Ramos (cell line): ENCODE measurements around the gene ITGB1.
"Not testable (repeated sequence)": the region's sequence is repeated elsewhere in the genome, so short reads cannot be mapped to it uniquely, and the experiment has no call there.

Experiments
- in situ Hi-C: fragments of 300-500 bp; cut with MboI; formaldehyde crosslinking; loops from one replicate; pipeline ENCODE4 v1.14.3; 2022; ENCODE audit warnings: low sequenced_read_pairs; ENCODE audit not compliant: unreplicated experiment

ITGB1 gene

GRCh38 chr10:32958085-32959005 is at the start of gene ITGB1:
ITGB1 (minus strand) TSS chr10:32958230; CDS start chr10:32935558, 22,672 bp downstream.
- in situ Hi-C loops, result no loop called here

DNA sequence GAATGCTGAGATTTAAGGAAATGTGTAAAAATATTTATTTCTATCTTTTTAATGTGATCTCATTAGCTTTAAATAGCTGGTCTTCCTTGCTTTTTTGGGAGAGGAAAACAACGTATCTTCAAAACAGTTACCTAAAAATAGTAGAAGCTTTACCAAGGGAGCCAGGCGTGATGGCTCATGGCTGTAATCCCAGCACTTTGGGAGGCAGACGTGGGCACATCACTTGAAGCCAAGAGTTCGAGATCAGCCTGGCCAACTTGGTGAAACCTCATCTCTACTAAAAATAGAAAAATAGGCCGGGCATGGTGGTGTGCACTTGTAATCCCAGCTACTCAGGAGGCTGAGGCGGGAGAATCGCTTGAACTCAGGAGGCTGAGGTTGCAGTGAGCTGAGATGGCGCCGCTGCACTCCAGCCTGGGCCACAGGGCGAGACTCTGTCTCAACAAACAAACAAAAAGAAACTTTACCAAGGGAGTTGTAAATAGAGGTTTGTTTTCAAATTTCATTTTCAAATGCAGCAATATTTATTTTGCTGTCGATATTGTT is 48.4 kb upstream of the ITGB1 start:
- in situ Hi-C loops, result loop anchor here (5.0 kb wide), 1 partner anchor 214 kb away; no protein-coding TSS in a partner anchor

DNA sequence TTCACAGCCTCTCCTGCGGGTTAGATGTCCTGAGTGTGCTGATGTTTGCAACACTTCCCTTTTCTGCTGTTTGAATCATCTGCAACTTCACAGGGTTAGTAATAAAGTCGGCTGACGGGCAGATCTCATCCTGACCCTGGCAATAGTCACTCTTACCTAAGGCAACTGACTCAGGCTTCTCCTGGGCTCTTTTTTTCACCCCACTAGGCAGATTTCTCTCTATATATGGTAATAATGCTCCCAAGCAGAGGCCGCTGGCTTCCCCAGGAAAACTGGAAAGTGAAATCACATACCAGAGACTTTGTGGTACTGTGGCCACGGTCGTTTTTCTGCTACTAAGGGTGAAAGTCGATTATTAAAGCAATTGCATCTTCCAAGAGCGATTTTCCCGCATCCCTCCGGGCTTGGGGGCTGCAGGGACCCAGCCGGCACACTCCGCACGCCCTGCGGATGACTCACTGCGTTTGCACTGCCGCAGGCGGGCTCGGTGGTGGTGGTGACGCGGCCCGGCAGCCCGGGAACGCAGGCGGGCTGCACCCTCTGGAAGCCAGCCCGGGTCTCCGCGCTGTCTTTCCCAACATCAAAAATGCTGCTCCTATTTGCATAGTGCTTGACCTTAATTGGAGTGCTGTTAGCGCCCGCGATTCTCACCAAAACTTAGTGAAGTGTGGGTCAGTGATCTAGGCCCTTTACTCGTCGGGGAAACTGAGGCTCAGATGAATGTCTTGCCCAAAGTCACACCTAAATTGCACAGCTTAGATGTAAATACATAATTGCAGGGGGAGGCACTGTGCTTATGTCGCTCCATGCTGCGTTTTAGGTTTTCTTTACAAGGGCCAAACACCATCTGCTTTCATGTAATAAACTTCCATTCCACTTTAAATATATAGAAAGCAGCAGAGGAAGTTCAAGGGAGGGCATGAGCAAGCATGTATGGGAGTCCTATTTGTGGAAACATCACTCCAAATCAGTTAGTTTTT is 47.6 kb upstream of the ITGB1 start:
- in situ Hi-C loops, result loop anchor here (5.0 kb wide), 1 partner anchor 213 kb away; no protein-coding TSS in a partner anchor

DNA sequence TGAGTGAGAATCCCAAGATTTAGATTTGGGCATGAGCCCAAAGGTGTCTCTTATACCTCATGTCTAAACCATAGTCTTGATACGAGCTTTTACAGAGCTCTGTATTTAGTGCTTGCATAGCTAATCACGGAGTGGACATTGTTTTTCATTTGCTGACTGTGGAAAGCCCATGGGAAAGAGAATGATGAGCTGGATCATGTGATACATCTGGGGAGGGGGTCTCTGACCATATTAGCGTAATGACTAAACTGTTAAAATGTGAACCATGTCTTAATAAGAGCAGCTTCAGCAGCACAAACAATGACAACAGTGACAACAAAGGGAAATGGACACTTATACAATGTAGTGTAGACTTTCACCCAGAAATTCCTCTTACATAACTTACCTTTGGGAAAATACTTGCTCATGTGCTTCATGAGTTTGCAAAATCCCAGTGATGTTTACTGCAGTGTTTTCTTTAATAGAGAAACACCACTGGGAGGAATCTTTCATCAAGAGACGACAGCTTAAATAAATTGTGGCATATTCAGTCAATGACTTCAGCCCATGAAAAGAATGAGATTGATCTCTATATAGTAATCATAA is 44.0 kb upstream of the ITGB1 start:
- in situ Hi-C loops, result no loop called here

DNA sequence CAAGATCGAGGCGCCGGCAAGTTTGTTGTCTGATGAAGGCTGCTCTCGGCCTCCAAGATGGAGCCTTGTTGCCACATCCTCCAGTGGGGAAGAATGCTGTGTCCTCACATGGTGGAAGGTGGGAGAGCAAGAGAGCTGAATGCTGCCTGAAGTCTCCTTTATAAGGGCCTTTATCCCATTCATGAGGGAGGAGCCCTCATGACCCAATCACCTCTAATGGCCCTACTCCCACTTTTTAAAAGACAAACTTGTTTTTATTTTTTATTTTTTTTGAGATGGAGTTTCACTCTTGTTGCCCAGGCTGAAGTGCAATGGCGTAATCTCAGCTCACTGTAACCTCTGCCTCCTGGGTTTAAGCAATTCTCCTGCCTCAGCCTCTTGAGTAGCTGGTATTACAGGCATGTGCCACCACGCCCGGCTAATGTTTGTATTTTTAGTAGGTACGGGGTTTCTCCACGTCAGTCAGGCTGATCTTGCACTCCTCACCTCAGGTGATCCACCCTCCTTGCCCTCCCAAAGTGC is 40.1 kb upstream of the ITGB1 start:
- in situ Hi-C loops, result not testable (repeated sequence)

GRCh38 chr10:32995751-32996150 is 37.7 kb upstream of the ITGB1 start:
- in situ Hi-C loops, result no loop called here

- in situ Hi-C loops, result no loop called here
These were observed 37.1 kb upstream of the ITGB1 start for GRCh38 chr10:32995066-32995622.

- in situ Hi-C loops, result not testable (repeated sequence)
These were observed 36.6 kb upstream of the ITGB1 start for GRCh38 chr10:32994632-32995031.

DNA sequence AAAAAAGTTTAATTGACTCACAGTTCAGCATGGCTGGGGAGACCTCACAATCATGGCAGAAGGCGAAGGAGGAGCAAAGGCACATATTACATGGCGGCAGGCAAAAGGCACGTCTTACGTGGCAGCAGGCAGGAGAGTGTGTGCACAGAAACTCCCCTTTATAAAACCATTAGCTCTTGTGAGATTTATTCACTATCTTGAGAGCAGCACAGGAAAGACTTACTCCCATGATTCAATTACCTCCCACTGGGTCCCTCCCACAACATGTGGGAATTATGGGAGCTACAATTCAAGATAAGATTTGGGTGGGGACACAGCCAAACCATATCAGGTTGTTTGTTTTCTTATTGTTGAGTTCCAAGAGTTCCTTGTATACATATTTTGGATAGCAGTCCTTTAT is 34.3 kb upstream of the ITGB1 start:
- in situ Hi-C loops, result not testable (repeated sequence)

DNA sequence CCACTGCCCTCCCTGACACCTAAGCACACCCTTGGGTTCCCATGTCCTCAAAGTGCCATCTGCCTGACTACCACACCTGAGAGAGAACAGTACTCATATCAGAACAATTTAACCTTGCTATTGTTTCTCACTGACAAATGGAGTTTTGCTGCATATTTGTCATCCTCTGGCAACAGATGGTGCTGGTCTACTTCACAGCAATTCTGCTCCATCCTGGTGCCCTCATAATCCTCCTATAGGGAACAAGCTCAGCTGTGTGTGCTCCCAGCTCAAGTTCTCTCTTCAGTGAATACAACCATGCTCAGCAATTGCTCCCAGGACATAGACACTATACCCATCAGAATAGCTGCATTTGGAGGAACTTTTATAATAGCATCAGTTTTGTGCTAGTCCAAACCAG is 32.8 kb upstream of the ITGB1 start:
- in situ Hi-C loops, result no loop called here

DNA sequence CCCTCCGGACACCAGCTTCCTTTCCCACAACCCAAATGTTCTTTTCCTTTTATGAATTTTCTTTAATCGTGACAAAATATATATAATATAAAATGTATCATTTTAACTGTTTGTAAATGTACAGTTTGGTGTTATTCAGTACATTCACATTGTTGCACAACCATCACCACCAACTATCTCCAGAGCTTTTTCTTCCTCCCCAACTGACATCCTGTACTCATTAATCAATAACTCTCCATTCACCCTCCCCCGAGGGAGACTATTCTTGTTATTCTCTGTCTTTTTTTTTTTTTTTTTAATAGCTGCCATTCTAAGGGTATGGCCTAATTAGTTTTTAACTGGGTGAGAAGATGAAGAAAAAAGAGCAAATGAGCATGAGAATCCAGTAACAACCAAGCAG is 30.6 kb upstream of the ITGB1 start:
- in situ Hi-C loops, result no loop called here

- in situ Hi-C loops, result no loop called here
These were observed 29.1 kb upstream of the ITGB1 start for GRCh38 chr10:32987172-32987571.

DNA sequence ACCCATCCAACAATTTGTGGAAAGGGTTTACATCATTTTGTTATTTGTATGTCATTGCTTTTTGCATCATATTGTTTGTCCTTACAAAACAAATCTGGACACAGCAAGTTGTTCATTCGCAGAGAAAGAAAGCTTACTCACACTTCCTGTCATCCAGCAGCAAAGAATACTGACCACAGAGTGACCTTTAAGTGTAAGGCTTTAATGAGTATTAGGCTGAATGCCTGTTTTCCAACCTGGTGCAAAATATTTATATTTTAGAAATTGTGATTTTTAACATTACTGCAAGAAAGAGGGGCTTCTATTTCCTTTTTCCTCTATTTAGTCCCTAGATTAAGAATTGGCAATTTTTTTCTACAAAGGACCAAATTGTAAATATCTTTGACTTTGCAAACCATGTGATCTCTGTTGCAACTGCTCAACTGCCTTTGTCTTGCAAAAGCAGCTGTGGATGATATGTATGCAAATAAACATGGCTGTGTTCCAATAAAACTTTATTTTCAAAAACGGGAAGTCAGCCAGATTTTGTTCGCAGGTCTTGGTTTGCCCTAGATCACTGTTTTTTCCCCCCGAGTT is 27.8 kb upstream of the ITGB1 start:
- in situ Hi-C loops, result no loop called here

DNA sequence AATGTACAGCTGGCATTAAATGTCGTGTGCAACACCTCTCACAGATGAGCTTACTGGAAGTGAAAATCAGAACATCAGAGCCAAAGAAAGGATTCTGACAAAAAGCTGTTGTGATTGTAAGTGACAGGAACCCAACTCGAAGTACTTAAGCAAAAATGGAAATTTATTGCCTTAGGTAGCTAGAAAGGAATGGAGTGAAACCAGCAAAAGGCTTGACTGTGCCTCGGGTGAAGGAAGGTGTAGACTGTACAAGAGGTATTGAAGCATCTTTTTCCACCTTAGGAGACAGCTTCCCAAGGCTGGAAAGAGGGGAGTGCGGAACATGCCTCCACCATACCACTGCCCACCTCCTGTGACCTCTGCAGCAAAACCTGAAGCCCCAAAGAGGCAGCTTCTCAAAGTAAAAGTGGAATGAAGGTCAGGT is 27.3 kb upstream of the ITGB1 start:
- in situ Hi-C loops, result no loop called here

DNA sequence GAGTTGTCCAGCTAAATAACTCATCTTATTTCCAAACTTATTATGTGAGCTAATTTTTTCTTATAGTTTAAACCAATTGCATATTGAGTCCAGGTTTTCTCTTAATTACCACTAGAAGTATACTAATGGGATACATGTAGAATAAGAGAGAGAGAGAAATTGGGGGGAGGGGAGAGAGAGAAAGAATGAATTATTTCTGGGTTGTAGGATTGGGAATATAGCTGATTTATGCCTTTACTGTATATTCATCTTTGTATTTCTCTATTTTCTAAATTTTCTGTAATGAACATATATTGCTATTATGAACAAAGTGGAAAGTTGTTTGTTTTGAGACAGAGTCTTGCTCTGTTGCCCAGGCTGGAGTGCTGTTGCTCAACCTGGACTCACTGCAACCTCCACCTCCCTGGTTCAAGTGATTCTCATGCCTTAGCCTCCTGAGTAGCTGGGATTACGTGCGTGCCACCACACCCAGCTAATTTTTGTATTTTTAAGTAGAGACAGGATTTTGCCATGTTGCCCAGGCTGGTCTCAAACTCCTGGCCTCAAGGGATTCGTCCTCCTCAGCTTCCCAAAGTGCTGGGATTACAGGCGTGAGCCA is 26.1 kb upstream of the ITGB1 start:
- in situ Hi-C loops, result no loop called here

- in situ Hi-C loops, result no loop called here
These were observed 25.2 kb upstream of the ITGB1 start for GRCh38 chr10:32982911-32983909.

GRCh38 chr10:32982293-32982709 is 24.3 kb upstream of the ITGB1 start:
- in situ Hi-C loops, result no loop called here

GRCh38 chr10:32981760-32982159 is 23.7 kb upstream of the ITGB1 start:
- in situ Hi-C loops, result no loop called here
